ENCODE measurements around the gene MROH2A. TPM values are rescaled to one million over a fixed set of nuclear protein-coding genes. Genes with fewer than 3 reads are reported as not detected.

The MROH2A gene
- total RNA-seq, 1 donor from 2014 or later = not detected

DNA sequence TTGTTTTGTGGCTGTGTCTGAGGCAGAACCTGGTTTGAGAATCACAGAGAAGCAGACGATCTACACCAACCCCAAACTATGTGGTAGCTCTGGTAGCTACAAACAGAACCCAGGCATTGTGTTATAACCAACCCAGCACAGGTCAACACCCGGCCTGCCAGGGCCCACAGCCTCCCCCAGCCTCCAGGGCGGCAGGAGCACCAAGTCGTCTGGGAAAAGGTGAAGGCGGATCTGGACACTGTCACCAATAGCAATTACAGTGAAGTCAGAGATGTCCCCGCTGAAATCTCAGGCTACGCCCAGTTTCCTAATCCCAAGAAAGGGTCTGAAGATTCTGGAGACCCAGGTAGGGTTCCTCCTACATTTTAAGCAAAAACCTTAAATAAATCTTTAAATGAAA lies 72.6 kb downstream of the MROH2A start:
- no peak for DNase-seq (ENCODE audit: extremely low spot score in 2 of 2)
- no peaks in the 10 kb centered on the region for H3K27me3 ChIP-seq
- TF ChIP-seq POLR2A (IDR thresholded peaks at IDR 0.05) (no peak), POLR2AphosphoS5 (IDR thresholded peaks at IDR 0.05; ENCODE audit: insufficient read depth in 1 of 2, low read depth in 1 of 2) (no peak)
- TF ChIP-seq, protein P1, sequence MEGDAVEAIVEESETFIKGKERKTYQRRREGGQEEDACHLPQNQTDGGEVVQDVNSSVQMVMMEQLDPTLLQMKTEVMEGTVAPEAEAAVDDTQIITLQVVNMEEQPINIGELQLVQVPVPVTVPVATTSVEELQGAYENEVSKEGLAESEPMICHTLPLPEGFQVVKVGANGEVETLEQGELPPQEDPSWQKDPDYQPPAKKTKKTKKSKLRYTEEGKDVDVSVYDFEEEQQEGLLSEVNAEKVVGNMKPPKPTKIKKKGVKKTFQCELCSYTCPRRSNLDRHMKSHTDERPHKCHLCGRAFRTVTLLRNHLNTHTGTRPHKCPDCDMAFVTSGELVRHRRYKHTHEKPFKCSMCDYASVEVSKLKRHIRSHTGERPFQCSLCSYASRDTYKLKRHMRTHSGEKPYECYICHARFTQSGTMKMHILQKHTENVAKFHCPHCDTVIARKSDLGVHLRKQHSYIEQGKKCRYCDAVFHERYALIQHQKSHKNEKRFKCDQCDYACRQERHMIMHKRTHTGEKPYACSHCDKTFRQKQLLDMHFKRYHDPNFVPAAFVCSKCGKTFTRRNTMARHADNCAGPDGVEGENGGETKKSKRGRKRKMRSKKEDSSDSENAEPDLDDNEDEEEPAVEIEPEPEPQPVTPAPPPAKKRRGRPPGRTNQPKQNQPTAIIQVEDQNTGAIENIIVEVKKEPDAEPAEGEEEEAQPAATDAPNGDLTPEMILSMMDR (IDR thresholded peaks at IDR 0.05) = no peak
- no peak overlapping the region for H3K4me3 ChIP-seq
- H3K9me3 ChIP-seq = no peaks in the 10 kb centered on the region
- no peaks in the 10 kb centered on the region for H3K36me3 ChIP-seq
- intact Hi-C loops (cut with DNase I) = no loop called here
- no peak overlapping the region for H3K27ac ChIP-seq
- peaks cover 14% of the 10 kb centered on the region for H3K4me1 ChIP-seq

DNA sequence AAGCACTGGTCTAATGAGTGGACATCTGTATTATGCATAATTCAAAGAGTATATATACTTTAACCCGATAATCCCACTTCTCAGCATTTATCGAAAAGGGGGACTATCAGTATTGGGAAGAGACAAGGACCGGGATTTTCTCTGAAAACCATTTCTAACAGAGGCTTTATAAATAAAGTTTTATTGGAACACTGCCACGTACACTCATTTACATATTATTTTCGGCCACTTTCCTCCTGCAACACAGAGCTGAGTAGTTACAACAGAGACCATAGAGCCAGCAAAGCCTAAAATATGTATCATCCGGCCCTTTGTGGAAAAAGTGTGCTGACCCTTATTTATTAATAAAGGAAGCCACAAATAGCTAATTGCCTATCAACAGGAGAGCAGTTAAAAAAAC lies 73.0 kb downstream of the MROH2A start:
- no peak for TF ChIP-seq POLR2A (IDR thresholded peaks at IDR 0.05)
- TF ChIP-seq, protein P1 (IDR thresholded peaks at IDR 0.05) = no peak
- no peak for TF ChIP-seq POLR2AphosphoS5 (IDR thresholded peaks at IDR 0.05; ENCODE audit: insufficient read depth in 1 of 2, low read depth in 1 of 2)
- no peak overlapping the region for H3K27ac ChIP-seq
- no peaks in the 10 kb centered on the region for H3K9me3 ChIP-seq
- no peaks in the 10 kb centered on the region for H3K27me3 ChIP-seq
- H3K4me1 ChIP-seq = peaks cover 14% of the 10 kb centered on the region
- H3K36me3 ChIP-seq = no peaks in the 10 kb centered on the region
- DNase-seq (ENCODE audit: extremely low spot score in 2 of 2) = peak in 1 of 2 donors; percentile 5
- intact Hi-C loops (cut with DNase I) = no loop called here
- H3K4me3 ChIP-seq = no peak overlapping the region

DNA sequence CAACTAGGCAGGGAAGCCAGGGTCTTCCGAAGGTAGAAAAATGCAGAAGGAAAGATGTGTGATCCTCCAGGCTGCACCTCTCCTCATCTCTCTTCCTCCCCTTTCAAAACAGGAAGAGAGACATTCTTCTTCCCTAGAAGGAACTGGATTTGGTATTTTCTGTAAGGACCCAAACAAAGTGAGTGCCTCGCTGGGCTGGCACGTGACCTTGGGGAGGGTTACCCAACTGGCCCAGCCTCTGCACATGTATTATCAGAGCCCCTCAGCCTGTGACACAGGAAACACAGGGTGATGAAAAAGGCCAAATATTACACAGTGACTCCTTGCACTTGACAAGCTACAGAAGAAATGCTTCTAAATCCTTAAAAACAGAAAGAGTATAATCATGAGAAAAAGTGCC lies 73.9 kb downstream of the MROH2A start:
- TF ChIP-seq, protein P1 (IDR thresholded peaks at IDR 0.05) = no peak
- TF ChIP-seq POLR2A (IDR thresholded peaks at IDR 0.05) (no peak), POLR2AphosphoS5 (IDR thresholded peaks at IDR 0.05; ENCODE audit: insufficient read depth in 1 of 2, low read depth in 1 of 2) (no peak)
- H3K27me3 ChIP-seq = no peaks in the 10 kb centered on the region
- intact Hi-C loops (cut with DNase I) = no loop called here
- DNase-seq (ENCODE audit: extremely low spot score in 2 of 2) = peak in 1 of 2 donors; percentile 52
- peaks cover 14% of the 10 kb centered on the region for H3K4me1 ChIP-seq
- no peak overlapping the region for H3K4me3 ChIP-seq
- H3K9me3 ChIP-seq = no peaks in the 10 kb centered on the region
- no peak overlapping the region for H3K27ac ChIP-seq
- no peaks in the 10 kb centered on the region for H3K36me3 ChIP-seq

DNA sequence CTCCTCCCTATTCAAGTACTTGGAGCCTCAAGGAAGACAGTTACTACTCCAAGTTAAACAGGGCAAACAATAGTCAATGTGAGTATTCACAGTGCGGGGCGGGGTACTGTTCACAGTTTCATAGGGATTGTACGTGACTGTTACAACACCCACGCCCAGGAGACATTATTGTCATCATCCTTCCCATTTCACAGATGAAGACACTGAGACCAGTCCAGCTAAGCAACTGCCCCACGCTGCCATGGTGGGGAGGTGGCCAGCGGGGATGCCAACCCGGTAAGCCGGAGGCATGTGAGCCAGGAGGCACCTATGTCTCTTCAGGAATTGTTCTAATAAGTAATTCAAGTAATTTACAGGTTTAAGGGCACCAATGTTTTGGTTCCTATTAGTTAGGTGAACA lies 75.2 kb downstream of the MROH2A start:
- TF ChIP-seq, protein P1 (IDR thresholded peaks at IDR 0.05) = no peak
- TF ChIP-seq POLR2A (IDR thresholded peaks at IDR 0.05) = no peak
- TF ChIP-seq POLR2AphosphoS5 (IDR thresholded peaks at IDR 0.05; ENCODE audit: insufficient read depth in 1 of 2, low read depth in 1 of 2) = no peak
- Histone ChIP-seq H3K9me3 (no peaks in the 10 kb centered on the region), H3K36me3 (no peaks in the 10 kb centered on the region), H3K27me3 (no peaks in the 10 kb centered on the region), H3K4me1 (peaks cover 14% of the 10 kb centered on the region), H3K27ac (no peak overlapping the region), H3K4me3 (peak overlapping the region in 1 of 2 donors; percentile 64)
- peak in 1 of 2 donors; percentile 54 for DNase-seq (ENCODE audit: extremely low spot score in 2 of 2)
- intact Hi-C loops (cut with DNase I) = no loop called here

DNA sequence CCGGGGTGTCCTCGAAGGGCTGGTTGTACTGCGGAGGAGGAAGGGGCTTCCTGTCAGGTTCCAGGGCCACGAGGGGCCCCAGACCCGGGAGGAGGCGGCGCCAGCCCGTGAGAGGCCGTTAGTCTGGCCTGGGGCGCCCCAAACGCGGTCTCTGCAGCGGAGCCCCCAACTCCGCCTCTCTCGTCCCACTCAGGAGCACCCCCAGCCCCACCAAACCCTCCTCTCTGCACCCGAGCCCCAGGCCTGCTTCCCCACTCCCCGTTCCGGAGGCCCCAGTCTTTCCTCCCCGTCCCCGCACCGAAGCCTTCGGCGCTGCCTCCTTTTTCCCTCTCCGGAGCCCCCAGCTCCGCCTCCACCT lies 75.7 kb downstream of the MROH2A start:
- TF ChIP-seq POLR2A (IDR thresholded peaks at IDR 0.05) (no peak), POLR2AphosphoS5 (IDR thresholded peaks at IDR 0.05; ENCODE audit: insufficient read depth in 1 of 2, low read depth in 1 of 2) (no peak)
- TF ChIP-seq, protein P1 (IDR thresholded peaks at IDR 0.05) = no peak
- H3K27me3 ChIP-seq = no peaks in the 10 kb centered on the region
- no peaks in the 10 kb centered on the region for H3K36me3 ChIP-seq
- DNase-seq (ENCODE audit: extremely low spot score in 2 of 2) = peak in 1 of 2 donors; percentile 62
- peaks cover 14% of the 10 kb centered on the region for H3K4me1 ChIP-seq
- intact Hi-C loops (cut with DNase I) = no loop called here
- H3K27ac ChIP-seq = no peak overlapping the region
- H3K9me3 ChIP-seq = no peaks in the 10 kb centered on the region
- H3K4me3 ChIP-seq = peak overlapping the region; percentile 64 to 71
